Measurements from ENCODE around the gene DRAM1.

The DRAM1 gene

DNA sequence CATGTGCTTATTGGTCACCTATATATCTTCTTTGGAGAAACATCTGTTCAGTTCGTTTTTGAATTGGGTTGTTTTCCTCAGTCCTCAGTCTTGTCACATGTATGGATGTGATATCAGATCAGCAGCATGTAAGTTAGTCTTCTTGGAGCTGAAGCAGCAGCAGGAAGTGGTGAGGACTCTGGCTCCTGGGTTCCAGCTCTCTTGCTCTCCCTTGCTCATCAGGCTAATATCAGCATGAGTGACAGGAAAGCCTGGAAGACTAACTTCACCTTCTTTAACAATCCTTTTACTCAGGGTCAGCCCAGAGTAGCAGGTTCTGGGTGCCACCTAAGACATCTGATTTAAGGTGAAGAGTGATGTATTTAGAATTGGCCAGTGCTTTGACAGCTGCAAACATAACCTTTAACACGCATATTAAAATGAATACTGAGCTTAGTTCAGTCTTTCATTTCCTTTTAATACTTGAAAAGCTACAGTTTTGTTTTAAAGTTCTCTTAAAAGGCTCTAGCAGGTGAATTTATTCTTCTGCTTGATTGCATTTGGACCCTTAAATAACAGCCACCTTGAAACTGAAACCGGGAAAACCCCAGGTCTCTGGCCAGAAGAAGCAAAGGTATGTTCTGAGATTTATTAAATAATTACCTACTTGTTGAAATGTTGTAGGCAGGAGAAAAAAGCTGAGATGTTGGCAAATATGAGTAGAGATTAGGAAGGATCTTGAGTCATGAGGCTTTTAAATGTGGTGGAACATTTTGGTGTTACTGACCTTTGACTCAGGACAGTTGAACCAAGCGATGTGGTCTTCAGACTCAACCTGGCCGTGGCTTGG is 54.3 kb downstream of the DRAM1 start:
- Histone ChIP-seq H3K36me3 (replicated peaks; ENCODE audit: low read depth, low read length) (peaks cover 48% of the 10 kb centered on the region), H3K79me2 (ENCODE audit: low read length) (peaks cover 51% of the 10 kb centered on the region), H3K4me1 (ENCODE audit: low read length) (peaks cover 90% of the 10 kb centered on the region), H3K4me3 (ENCODE audit: low read length) (peak overlapping the region; percentile 85), H3K27ac (ENCODE audit: low read length) (peak overlapping the region; percentile 93), H3K9me3 (ENCODE audit: insufficient read depth, low read length) (no peaks in the 10 kb centered on the region), H2AFZ (ENCODE audit: low read depth, low read length) (no peak overlapping the region), H3K9ac (ENCODE audit: low read length) (peak overlapping the region; percentile 89), H3K27me3 (ENCODE audit: low read depth, low read length) (no peaks in the 10 kb centered on the region), H3K4me2 (ENCODE audit: low read length) (peak overlapping the region; percentile 81), H4K20me1 (ENCODE audit: insufficient read depth, low read length) (no peaks in the 10 kb centered on the region)
- TF ChIP-seq, protein P1, sequence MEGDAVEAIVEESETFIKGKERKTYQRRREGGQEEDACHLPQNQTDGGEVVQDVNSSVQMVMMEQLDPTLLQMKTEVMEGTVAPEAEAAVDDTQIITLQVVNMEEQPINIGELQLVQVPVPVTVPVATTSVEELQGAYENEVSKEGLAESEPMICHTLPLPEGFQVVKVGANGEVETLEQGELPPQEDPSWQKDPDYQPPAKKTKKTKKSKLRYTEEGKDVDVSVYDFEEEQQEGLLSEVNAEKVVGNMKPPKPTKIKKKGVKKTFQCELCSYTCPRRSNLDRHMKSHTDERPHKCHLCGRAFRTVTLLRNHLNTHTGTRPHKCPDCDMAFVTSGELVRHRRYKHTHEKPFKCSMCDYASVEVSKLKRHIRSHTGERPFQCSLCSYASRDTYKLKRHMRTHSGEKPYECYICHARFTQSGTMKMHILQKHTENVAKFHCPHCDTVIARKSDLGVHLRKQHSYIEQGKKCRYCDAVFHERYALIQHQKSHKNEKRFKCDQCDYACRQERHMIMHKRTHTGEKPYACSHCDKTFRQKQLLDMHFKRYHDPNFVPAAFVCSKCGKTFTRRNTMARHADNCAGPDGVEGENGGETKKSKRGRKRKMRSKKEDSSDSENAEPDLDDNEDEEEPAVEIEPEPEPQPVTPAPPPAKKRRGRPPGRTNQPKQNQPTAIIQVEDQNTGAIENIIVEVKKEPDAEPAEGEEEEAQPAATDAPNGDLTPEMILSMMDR (IDR thresholded peaks at IDR 0.05; ENCODE audit: low read depth, low read length), result no peak
- no peak for TF ChIP-seq EZH2phosphoT487 (IDR thresholded peaks at IDR 0.05; ENCODE audit: low read depth)

DNA sequence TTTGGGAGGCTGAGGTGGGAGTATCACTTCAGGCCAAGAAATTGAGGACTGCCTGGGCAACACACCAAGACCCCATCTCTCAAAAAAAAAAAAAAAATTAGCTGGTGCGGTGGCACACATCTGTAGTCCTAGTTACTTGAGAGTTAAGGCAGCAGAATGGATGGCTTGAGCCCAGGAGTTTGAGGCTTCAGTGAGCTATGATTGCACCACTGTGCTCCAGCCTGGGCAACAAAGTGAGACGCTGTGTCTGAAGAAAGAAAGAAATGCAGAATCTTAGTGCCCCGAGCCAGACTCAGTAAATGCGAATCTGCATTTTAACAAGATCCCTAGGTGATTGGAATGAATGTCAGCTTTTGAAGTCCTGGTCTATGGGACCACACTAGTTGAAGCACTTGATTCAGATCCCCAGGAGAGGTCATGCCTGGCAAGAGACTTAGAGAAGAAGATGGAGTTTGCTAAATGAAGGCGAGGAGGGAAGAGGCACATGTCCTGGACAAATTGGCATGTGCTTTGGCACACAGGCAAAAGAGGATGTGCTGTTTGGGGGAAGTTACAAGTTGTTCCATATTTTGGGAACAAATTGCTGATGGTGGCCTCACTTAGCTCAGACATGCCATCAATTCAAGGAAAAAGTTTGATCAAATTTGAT is 56.6 kb downstream of the DRAM1 start:
- no peaks in the 10 kb centered on the region for H4K20me1 ChIP-seq (ENCODE audit: insufficient read depth, low read length)
- H3K36me3 ChIP-seq (replicated peaks; ENCODE audit: low read depth, low read length), result peaks cover 55% of the 10 kb centered on the region
- H3K27ac ChIP-seq (ENCODE audit: low read length), result peak overlapping the region; percentile 93
- peak overlapping the region; percentile 63 for H3K4me2 ChIP-seq (ENCODE audit: low read length)
- no peaks in the 10 kb centered on the region for H3K9me3 ChIP-seq (ENCODE audit: insufficient read depth, low read length)
- H2AFZ ChIP-seq (ENCODE audit: low read depth, low read length), result no peak overlapping the region
- H3K4me1 ChIP-seq (ENCODE audit: low read length), result peaks cover 90% of the 10 kb centered on the region
- peaks cover 74% of the 10 kb centered on the region for H3K79me2 ChIP-seq (ENCODE audit: low read length)
- H3K9ac ChIP-seq (ENCODE audit: low read length), result peak overlapping the region; percentile 78
- H3K4me3 ChIP-seq (ENCODE audit: low read length), result peak overlapping the region; percentile 56; the same call in 1 of the 2 replicates
- TF ChIP-seq EZH2phosphoT487 (IDR thresholded peaks at IDR 0.05; ENCODE audit: low read depth), result no peak
- TF ChIP-seq, protein P1 (IDR thresholded peaks at IDR 0.05; ENCODE audit: low read depth, low read length), result no peak
- no peaks in the 10 kb centered on the region for H3K27me3 ChIP-seq (ENCODE audit: low read depth, low read length)

DNA sequence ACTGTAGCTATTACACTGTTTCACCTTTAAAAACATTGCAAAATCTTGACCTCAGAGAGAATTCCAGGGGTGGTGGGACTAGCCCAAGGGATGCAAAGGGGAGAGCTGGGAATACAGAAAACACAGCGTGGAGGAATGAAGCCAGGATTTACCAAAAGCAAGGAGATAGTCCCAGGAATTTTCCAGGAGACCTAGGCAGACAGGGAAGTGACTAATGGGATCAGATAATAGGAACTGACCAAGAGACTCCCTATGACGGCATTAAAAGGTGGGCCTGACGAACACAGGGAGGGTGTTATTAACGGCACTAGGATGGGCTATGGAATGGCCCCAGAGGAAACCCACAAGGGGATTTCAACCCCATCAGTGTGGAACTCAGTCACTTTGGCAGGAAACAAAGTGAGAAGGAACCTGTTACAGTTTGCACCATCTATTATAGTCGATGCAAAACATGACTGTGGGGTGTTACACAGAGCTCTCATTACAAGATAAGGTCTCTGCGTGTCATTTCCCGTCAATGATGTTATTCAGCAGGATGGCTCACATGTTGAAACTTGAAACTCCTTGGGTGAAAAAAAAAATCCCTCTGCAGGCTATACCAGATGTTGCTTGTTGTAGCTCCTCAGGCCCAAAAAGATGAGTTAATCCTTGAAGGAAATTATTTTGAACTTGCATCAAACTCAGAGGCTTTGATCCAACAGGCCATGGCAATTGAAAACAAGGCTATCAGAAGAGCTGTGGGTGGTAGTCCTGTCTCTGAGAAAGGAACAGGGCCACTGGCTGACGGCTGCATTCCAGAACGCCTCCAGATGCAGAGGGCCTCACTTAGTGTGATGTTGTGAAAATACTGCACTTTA is 58.7 kb downstream of the DRAM1 start:
- Histone ChIP-seq H3K4me2 (ENCODE audit: low read length) (peak overlapping the region; percentile 66), H4K20me1 (ENCODE audit: insufficient read depth, low read length) (no peaks in the 10 kb centered on the region), H3K36me3 (replicated peaks; ENCODE audit: low read depth, low read length) (peaks cover 52% of the 10 kb centered on the region), H3K27me3 (ENCODE audit: low read depth, low read length) (no peaks in the 10 kb centered on the region), H3K27ac (ENCODE audit: low read length) (peak overlapping the region; percentile 93), H3K9ac (ENCODE audit: low read length) (peak overlapping the region; percentile 85), H3K9me3 (ENCODE audit: insufficient read depth, low read length) (no peaks in the 10 kb centered on the region), H3K4me1 (ENCODE audit: low read length) (peaks cover 97% of the 10 kb centered on the region), H2AFZ (ENCODE audit: low read depth, low read length) (no peak overlapping the region), H3K4me3 (ENCODE audit: low read length) (peak overlapping the region; percentile 49), H3K79me2 (ENCODE audit: low read length) (peaks cover 80% of the 10 kb centered on the region)
- no peak for TF ChIP-seq EZH2phosphoT487 (IDR thresholded peaks at IDR 0.05; ENCODE audit: low read depth)
- TF ChIP-seq, protein P1 (IDR thresholded peaks at IDR 0.05; ENCODE audit: low read depth, low read length), result no peak
